ENCODE results near the gene ANGPT4. TPM values are rescaled to one million over a fixed set of nuclear protein-coding genes. Genes with fewer than 3 reads are reported as not detected.

The ANGPT4 gene
- total RNA-seq, 1 experiment from 2014 or later: not detected

GRCh38 chr20:877814-878213 is 38.3 kb downstream of the ANGPT4 start:
- H3K9me3 ChIP-seq (ENCODE audit: control insufficient read depth, insufficient read depth, low read depth, low read length): no peaks in the 10 kb centered on the region
- intact Hi-C loops (cut with micrococcal nuclease; ENCODE audit: unreplicated experiment) (no loop called here), in situ Hi-C loops (cut with HindIII; ENCODE audit: low pct_unique_long_range_greater_than_20kb, low sequenced_read_pairs) (no loop called here)
- no peaks in the 10 kb centered on the region for H3K27me3 ChIP-seq (ENCODE audit: control insufficient read depth, insufficient read depth, low read length)
- no peak overlapping the region for H3K4me3 ChIP-seq (ENCODE audit: low read depth in 2 of 2, low read length in 2 of 2)
- DNase-seq (ENCODE audit: low read depth, low spot score) (no peak), ATAC-seq (no peak)
- H3K4me1 ChIP-seq (ENCODE audit: control insufficient read depth, insufficient read depth, low read length): peaks cover 5% of the 10 kb centered on the region; the same call in 1 of the 2 replicates
- no peak overlapping the region for H3K27ac ChIP-seq (ENCODE audit: low read length)
- TF ChIP-seq TCF7L2 (IDR thresholded peaks at IDR 0.05; ENCODE audit: low read depth, low read length) (no peak), SIN3A (IDR thresholded peaks at IDR 0.05; ENCODE audit: borderline replicate concordance, insufficient read depth, low read depth, low read length) (no peak), POLR2AphosphoS5 (IDR thresholded peaks at IDR 0.05; ENCODE audit: low read depth, low read length) (no peak), CTCF (IDR thresholded peaks at IDR 0.05) (no peak), REST (IDR thresholded peaks at IDR 0.05; ENCODE audit: insufficient read depth in 1 of 2, low read depth in 2 of 2, low read length in 1 of 2) (no peak)
- H3K36me3 ChIP-seq (ENCODE audit: control insufficient read depth, insufficient read depth, low read length): no peaks in the 10 kb centered on the region
- BruUV-seq (replicated peaks): no TSS peak
- ChIA-PET CTCF (no interaction called here), POLR2A (no interaction called here)

- no peaks in the 10 kb centered on the region for H3K36me3 ChIP-seq (ENCODE audit: control insufficient read depth, insufficient read depth, low read length)
- H3K27ac ChIP-seq (ENCODE audit: low read length): no peak overlapping the region
- POLR2A ChIA-PET: no interaction called here
- CTCF ChIA-PET: no interaction called here
- TF ChIP-seq SIN3A (IDR thresholded peaks at IDR 0.05; ENCODE audit: borderline replicate concordance, insufficient read depth, low read depth, low read length) (no peak), REST (IDR thresholded peaks at IDR 0.05; ENCODE audit: insufficient read depth in 1 of 2, low read depth in 2 of 2, low read length in 1 of 2) (no peak), POLR2AphosphoS5 (IDR thresholded peaks at IDR 0.05; ENCODE audit: low read depth, low read length) (no peak), TCF7L2 (IDR thresholded peaks at IDR 0.05; ENCODE audit: low read depth, low read length) (no peak), CTCF (IDR thresholded peaks at IDR 0.05) (no peak)
- no peaks in the 10 kb centered on the region for H3K9me3 ChIP-seq (ENCODE audit: control insufficient read depth, insufficient read depth, low read depth, low read length)
- no peaks in the 10 kb centered on the region for H3K4me1 ChIP-seq (ENCODE audit: control insufficient read depth, insufficient read depth, low read length)
- no peaks in the 10 kb centered on the region for H3K27me3 ChIP-seq (ENCODE audit: control insufficient read depth, insufficient read depth, low read length)
- H3K4me3 ChIP-seq (ENCODE audit: low read depth in 2 of 2, low read length in 2 of 2): no peak overlapping the region
- ATAC-seq (no peak), DNase-seq (ENCODE audit: low read depth, low spot score) (no peak)
- intact Hi-C loops (cut with micrococcal nuclease; ENCODE audit: unreplicated experiment): no loop called here
- BruUV-seq (replicated peaks): no TSS peak
- in situ Hi-C loops (cut with HindIII; ENCODE audit: low pct_unique_long_range_greater_than_20kb, low sequenced_read_pairs): no loop called here
Observed at GRCh38 chr20:875115-875514, 41.0 kb downstream of the ANGPT4 start.
